CD4-positive, alpha-beta T cell (primary cell): ENCODE results near the gene DSG3. TPM values are rescaled to one million over a fixed set of nuclear protein-coding genes. Genes with fewer than 3 reads are reported as not detected.

Experiments used
- ATAC-seq: fragments of 200-7000 bp; cut with Tn5 transposase; one replicate; pipeline ENCODE4 v1.10.0; 2022; ENCODE audit warnings: mild to moderate bottlenecking; ENCODE audit not compliant: poor library complexity
- CTCF ChIA-PET: fragments of 350-600 bp; sonication (Branson Sonifier 250); formaldehyde crosslinking; loops from one replicate; lab custom pipeline; 2021; ENCODE audit warnings: antibody characterized with exemption, inconsistent platforms; lab: Charles Lee
- POLR2A ChIA-PET: fragments of 350-600 bp; sonication (Branson Sonifier 250); formaldehyde crosslinking; loops from one replicate; lab custom pipeline; 2021; ENCODE audit warnings: antibody characterized with exemption, inconsistent platforms; lab: Charles Lee
- DNase-seq, 14 experiments: peaks; one replicate each; pipeline ENCODE4 v3.0.0-alpha.2; 2013 to 2020; ENCODE audit warnings: mixed read lengths in 2 of 14
- H3K27ac ChIP-seq, 2 donors: one replicate each; pipeline versions ENCODE4 v1.5.1 to v1.7.0; 2013; ENCODE audit warnings: low read length in 2 of 2, low read depth in 1 of 2, mild to moderate bottlenecking in 1 of 2
- H3K27me3 ChIP-seq, 2 experiments: 1 replicate in 1 of 2; 2 replicates in 1 of 2; pipeline versions ENCODE4 v1.6.1 to v1.7.0; 2013; ENCODE audit warnings: low read length in 2 of 2, control low read depth in 1 of 2, mild to moderate bottlenecking in 1 of 2, moderate library complexity in 1 of 2; ENCODE audit not compliant: insufficient read depth in 2 of 2, control insufficient read depth in 1 of 2
- H3K36me3 ChIP-seq: one replicate; pipeline ENCODE4 v1.6.1; 2013; ENCODE audit warnings: low read length, control low read depth; ENCODE audit not compliant: insufficient read depth
- H3K4me1 ChIP-seq: one replicate; pipeline ENCODE4 v1.6.1; 2013; ENCODE audit warnings: low read length, control low read depth; ENCODE audit not compliant: insufficient read depth
- H3K4me3 ChIP-seq: one replicate; pipeline ENCODE4 v1.5.1; 2013; ENCODE audit warnings: mild to moderate bottlenecking, low read length, moderate library complexity
- H3K9me3 ChIP-seq, 2 experiments: 1 replicate in 1 of 2; 2 replicates in 1 of 2; pipeline versions ENCODE4 v1.6.1 to v1.7.0; 2013; ENCODE audit warnings: low read length in 2 of 2, mild to moderate bottlenecking in 2 of 2, control low read depth in 1 of 2, moderate library complexity in 1 of 2; ENCODE audit not compliant: control insufficient read depth in 1 of 2, insufficient read depth in 1 of 2
- H3K27ac Mint-ChIP-seq: one replicate; pipeline ENCODE4 v1.8.0; 2020; ENCODE audit warnings: mixed read lengths
- H3K27me3 Mint-ChIP-seq: one replicate; pipeline ENCODE4 v1.8.0; 2021; ENCODE audit warnings: mixed read lengths
- H3K36me3 Mint-ChIP-seq: one replicate; pipeline ENCODE4 v1.8.0; 2021; ENCODE audit warnings: low read depth, mixed read lengths
- H3K4me1 Mint-ChIP-seq: one replicate; pipeline ENCODE4 v1.8.0; 2021; ENCODE audit warnings: low read depth, mixed read lengths
- H3K4me3 Mint-ChIP-seq: one replicate; pipeline ENCODE4 v1.8.0; 2020; ENCODE audit warnings: mild to moderate bottlenecking, mixed read lengths
- H3K9me3 Mint-ChIP-seq: one replicate; pipeline ENCODE4 v1.8.0; 2020; ENCODE audit warnings: mixed read lengths
- intact Hi-C, 2 experiments: fragments of 100-400 bp; cut with DNase I in 1 of 2; cut with micrococcal nuclease in 1 of 2; formaldehyde crosslinking; loops; one replicate each; pipeline versions ENCODE4 v1.15.1 to v1.9.0; 2023 to 2025; cut with DNase I, micrococcal nuclease
- total RNA-seq, 174 experiments: library from RNA in 2 of 174; stranded (reverse) in 2 of 174; gene quantifications; one replicate each; pipeline ENCODE4 v1.2.3 and lab custom pipeline; 2021 to 2026
- TF ChIP-seq, protein P1 (sequence below): fragments of 200-600 bp; IDR thresholded peaks from one replicate; pipeline ENCODE4 v1.8.0; 2022; ENCODE audit warnings: antibody characterized with exemption, mild to moderate bottlenecking

DSG3 gene
- total RNA-seq, 2 experiments from 2014 or later = not detected

DNA sequence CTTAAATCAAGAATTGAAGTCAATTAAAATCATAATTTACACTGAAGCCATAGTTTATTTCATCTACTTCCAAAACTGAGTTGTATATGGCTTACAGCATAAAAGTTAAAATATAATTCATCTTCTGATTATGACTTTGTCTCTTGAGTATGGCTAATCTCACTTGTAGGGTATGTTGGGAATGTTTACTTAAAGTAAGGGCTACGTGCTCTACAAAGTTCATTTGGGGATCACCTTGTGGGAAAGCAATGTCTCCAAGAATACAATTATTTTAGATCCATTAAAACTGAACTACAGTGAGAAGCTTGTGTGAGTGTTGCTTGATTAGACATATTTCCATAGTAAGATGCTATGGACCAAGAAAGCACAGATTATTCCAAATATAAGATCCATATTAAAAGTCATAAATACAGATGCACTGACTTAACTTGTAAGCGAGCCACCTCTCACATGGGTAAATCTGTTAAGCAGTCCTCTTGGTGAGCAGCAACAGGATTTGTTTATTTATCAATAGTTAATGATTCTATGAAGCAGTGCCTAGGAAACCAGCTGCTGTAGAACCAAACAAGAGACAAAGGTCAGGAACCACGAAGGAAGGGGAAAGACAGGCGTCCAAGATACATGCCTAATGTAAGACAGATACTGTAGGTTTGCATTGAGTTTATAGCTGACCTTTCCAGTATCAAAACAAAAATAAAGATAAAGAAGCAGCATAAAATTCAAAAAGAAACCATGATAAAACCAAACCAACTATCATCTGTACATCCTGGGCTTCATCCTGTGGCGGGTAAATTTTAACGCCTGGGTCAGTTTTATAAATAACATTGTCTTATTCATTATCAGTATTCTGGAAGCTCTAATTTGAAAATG is 46.1 kb upstream of the DSG3 start:
- no peaks in the 10 kb centered on the region for H3K4me1 Mint-ChIP-seq
- ChIA-PET POLR2A (no interaction called here), CTCF (no interaction called here)
- no peak overlapping the region for H3K27ac Mint-ChIP-seq
- H3K27me3 Mint-ChIP-seq = no peaks in the 10 kb centered on the region
- Histone ChIP-seq H3K27ac (no peak overlapping the region), H3K9me3 (peaks cover 0 to 4% of the 10 kb centered on the region in 2 experiments), H3K36me3 (no peaks in the 10 kb centered on the region), H3K27me3 (no peaks in the 10 kb centered on the region), H3K4me3 (no peak overlapping the region), H3K4me1 (no peaks in the 10 kb centered on the region)
- DNase-seq (no peak), ATAC-seq (no peak)
- no peaks in the 10 kb centered on the region for H3K9me3 Mint-ChIP-seq
- TF ChIP-seq, protein P1, sequence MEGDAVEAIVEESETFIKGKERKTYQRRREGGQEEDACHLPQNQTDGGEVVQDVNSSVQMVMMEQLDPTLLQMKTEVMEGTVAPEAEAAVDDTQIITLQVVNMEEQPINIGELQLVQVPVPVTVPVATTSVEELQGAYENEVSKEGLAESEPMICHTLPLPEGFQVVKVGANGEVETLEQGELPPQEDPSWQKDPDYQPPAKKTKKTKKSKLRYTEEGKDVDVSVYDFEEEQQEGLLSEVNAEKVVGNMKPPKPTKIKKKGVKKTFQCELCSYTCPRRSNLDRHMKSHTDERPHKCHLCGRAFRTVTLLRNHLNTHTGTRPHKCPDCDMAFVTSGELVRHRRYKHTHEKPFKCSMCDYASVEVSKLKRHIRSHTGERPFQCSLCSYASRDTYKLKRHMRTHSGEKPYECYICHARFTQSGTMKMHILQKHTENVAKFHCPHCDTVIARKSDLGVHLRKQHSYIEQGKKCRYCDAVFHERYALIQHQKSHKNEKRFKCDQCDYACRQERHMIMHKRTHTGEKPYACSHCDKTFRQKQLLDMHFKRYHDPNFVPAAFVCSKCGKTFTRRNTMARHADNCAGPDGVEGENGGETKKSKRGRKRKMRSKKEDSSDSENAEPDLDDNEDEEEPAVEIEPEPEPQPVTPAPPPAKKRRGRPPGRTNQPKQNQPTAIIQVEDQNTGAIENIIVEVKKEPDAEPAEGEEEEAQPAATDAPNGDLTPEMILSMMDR = no peak
- no peaks in the 10 kb centered on the region for H3K36me3 Mint-ChIP-seq
- no peak overlapping the region for H3K4me3 Mint-ChIP-seq
- intact Hi-C loops = no loop called here

DNA sequence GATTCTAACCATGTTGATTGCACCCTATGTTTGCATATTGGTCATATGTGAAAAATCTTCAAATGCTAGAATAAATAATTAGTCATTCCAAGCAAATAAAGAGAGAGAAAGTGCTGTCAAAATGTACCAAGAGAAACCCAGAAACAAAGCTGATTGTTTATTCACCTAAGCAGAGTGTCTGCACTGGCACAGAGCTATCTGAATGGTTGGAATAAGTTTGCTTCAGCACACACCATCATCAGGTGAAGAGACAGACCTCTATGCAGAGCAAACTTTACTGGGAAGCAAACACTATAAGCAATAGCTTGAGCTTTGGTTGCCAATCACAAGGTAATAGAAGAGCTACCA is 45.5 kb upstream of the DSG3 start:
- Histone ChIP-seq H3K4me1 (no peaks in the 10 kb centered on the region), H3K36me3 (no peaks in the 10 kb centered on the region), H3K4me3 (no peak overlapping the region), H3K27me3 (no peaks in the 10 kb centered on the region), H3K27ac (no peak overlapping the region), H3K9me3 (peaks cover 0 to 4% of the 10 kb centered on the region in 2 experiments)
- CTCF ChIA-PET = no interaction called here
- TF ChIP-seq, protein P1 = no peak
- Mint-ChIP-seq H3K36me3 (no peaks in the 10 kb centered on the region), H3K4me3 (no peak overlapping the region), H3K27ac (no peak overlapping the region), H3K4me1 (no peaks in the 10 kb centered on the region), H3K9me3 (no peaks in the 10 kb centered on the region), H3K27me3 (no peaks in the 10 kb centered on the region)
- intact Hi-C loops = no loop called here
- POLR2A ChIA-PET = no interaction called here
- no peak for DNase-seq
- ATAC-seq = no peak

DNA sequence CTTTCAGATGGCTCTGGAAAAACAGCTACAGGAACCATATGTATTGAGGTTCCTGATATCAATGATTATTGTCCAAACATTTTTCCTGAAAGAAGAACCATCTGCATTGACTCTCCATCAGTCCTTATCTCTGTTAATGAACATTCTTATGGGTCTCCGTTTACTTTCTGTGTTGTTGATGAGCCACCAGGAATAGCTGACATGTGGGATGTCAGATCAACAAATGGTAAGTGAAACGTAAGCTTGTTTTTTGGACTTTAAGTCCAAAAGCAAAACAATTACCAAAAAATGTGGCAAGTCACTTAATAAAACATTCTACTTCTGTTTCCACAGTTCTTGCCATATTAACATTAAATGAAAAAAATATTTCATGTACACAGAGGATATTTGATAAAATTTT is 44.1 kb upstream of the DSG3 start:
- H3K9me3 Mint-ChIP-seq = no peaks in the 10 kb centered on the region
- no peaks in the 10 kb centered on the region for H3K27me3 Mint-ChIP-seq
- Histone ChIP-seq H3K9me3 (no peaks in the 10 kb centered on the region), H3K4me3 (no peak overlapping the region), H3K27me3 (no peaks in the 10 kb centered on the region), H3K4me1 (no peaks in the 10 kb centered on the region), H3K36me3 (no peaks in the 10 kb centered on the region), H3K27ac (no peak overlapping the region)
- CTCF ChIA-PET = no interaction called here
- POLR2A ChIA-PET = no interaction called here
- H3K36me3 Mint-ChIP-seq = no peaks in the 10 kb centered on the region
- intact Hi-C loops = no loop called here
- H3K4me1 Mint-ChIP-seq = no peaks in the 10 kb centered on the region
- no peak overlapping the region for H3K4me3 Mint-ChIP-seq
- H3K27ac Mint-ChIP-seq = no peak overlapping the region
- DNase-seq (no peak), ATAC-seq (no peak)
- TF ChIP-seq, protein P1 = no peak
